Omental fat pad (tissue), 4 donors: ENCODE results near the gene TSPAN5. TPM values are rescaled to one million over a fixed set of nuclear protein-coding genes. Genes with fewer than 3 reads are reported as not detected.

Experiments used
- ATAC-seq: fragments of 150-250 bp; one replicate; pipeline ENCODE4 v1.9.1; 2016; ENCODE audit warnings: mild to moderate bottlenecking, moderate library complexity; ENCODE audit not compliant: low FRiP score
- DNase-seq: peaks from one replicate; pipeline ENCODE4 v3.0.0-alpha.2; 2019; ENCODE audit warnings: low spot score
- CTCF ChIP-seq, 3 donors: fragments of 450-650 bp; IDR thresholded peaks; one replicate each; pipeline ENCODE4 v1.5.1; 2016 to 2017; ENCODE audit warnings: antibody characterized with exemption in 3 of 3, mild to moderate bottlenecking in 3 of 3, moderate library complexity in 2 of 3
- total RNA-seq, 4 donors: library from RNA; depleted of rRNA; stranded (reverse); fragments of >200 nt; gene quantifications; one replicate each; pipeline ENCODE4 v1.1.0, GENCODE V29; 2016

Gene TSPAN5
- total RNA-seq, 4 donors from 2014 or later = 5.1 to 17.7 (median 6.9) TPM

- DNase-seq (no peak), ATAC-seq (no peak)
These were observed 38.2 kb downstream of the TSPAN5 start for GRCh38 chr4:98620087-98620784.

GRCh38 chr4:98619180-98619579 lies 39.2 kb downstream of the TSPAN5 start:
- ATAC-seq (no peak), DNase-seq (no peak)
- no peak for TF ChIP-seq CTCF (IDR thresholded peaks at IDR 0.05)

More at GRCh38 chr4:98620087-98620784, 38.2 kb downstream of the TSPAN5 start:
- TF ChIP-seq CTCF (IDR thresholded peaks at IDR 0.05) = no peak

- ATAC-seq = no peak
- no peak for DNase-seq
- TF ChIP-seq CTCF (IDR thresholded peaks at IDR 0.05) = no peak
These were observed 39.7 kb downstream of the TSPAN5 start for GRCh38 chr4:98618680-98619079.

GRCh38 chr4:98617358-98618047 lies 40.9 kb downstream of the TSPAN5 start:
- TF ChIP-seq CTCF (IDR thresholded peaks at IDR 0.05) = no peak
- no peak for ATAC-seq
- DNase-seq = no peak

GRCh38 chr4:98615991-98616390 lies 42.4 kb downstream of the TSPAN5 start:
- ATAC-seq (no peak), DNase-seq (no peak)
- no peak for TF ChIP-seq CTCF (IDR thresholded peaks at IDR 0.05)

- ATAC-seq (no peak), DNase-seq (no peak)
- no peak for TF ChIP-seq CTCF (IDR thresholded peaks at IDR 0.05)
These were observed 43.7 kb downstream of the TSPAN5 start for GRCh38 chr4:98614662-98615061.

- DNase-seq (no peak), ATAC-seq (no peak)
- TF ChIP-seq CTCF (IDR thresholded peaks at IDR 0.05) = no peak
These were observed 44.3 kb downstream of the TSPAN5 start for GRCh38 chr4:98614094-98614493.
